ENCODE measurements around the gene SYCE1.
"Not testable (repeated sequence)": the region's sequence is repeated elsewhere in the genome, so short reads cannot be mapped to it uniquely, and the experiment has no call there.

The SYCE1 gene

GRCh38 chr10:133530506-133530905 lies 34.9 kb downstream of the SYCE1 start:
- FAIRE-seq (no peak), DNase-seq (ENCODE audit: insufficient read length, low spot score) (no peak)
- TF ChIP-seq POLR2A (IDR thresholded peaks at IDR 0.05; ENCODE audit: low read depth, low read length): no peak

- DNase-seq (ENCODE audit: insufficient read length, low spot score) (no peak), FAIRE-seq (no peak)
- no peak for TF ChIP-seq POLR2A (IDR thresholded peaks at IDR 0.05; ENCODE audit: low read depth, low read length)
Measured at GRCh38 chr10:133529576-133529946, 35.8 kb downstream of the SYCE1 start.

- no peak for FAIRE-seq
- TF ChIP-seq POLR2A (IDR thresholded peaks at IDR 0.05; ENCODE audit: low read depth, low read length): no peak
- DNase-seq (ENCODE audit: insufficient read length, low spot score): no peak
Measured at GRCh38 chr10:133528845-133529575, 36.4 kb downstream of the SYCE1 start.

GRCh38 chr10:133528296-133528844 lies 37.0 kb downstream of the SYCE1 start:
- DNase-seq (ENCODE audit: insufficient read length, low spot score) (no peak), FAIRE-seq (no peak)
- no peak for TF ChIP-seq POLR2A (IDR thresholded peaks at IDR 0.05; ENCODE audit: low read depth, low read length)

- no peak for FAIRE-seq
- no peak for TF ChIP-seq POLR2A (IDR thresholded peaks at IDR 0.05; ENCODE audit: low read depth, low read length)
- no peak for DNase-seq (ENCODE audit: insufficient read length, low spot score)
Measured at GRCh38 chr10:133527771-133528271, 37.6 kb downstream of the SYCE1 start.

GRCh38 chr10:133526957-133527588 lies 38.3 kb downstream of the SYCE1 start, which contains the start of gene CYP2E1:
TSS of gene CYP2E1 (plus strand) at chr10:133527363. CDS start at chr10:133527396, 33 bp downstream.
- FAIRE-seq: no peak
- DNase-seq (ENCODE audit: insufficient read length, low spot score): no peak
- TF ChIP-seq POLR2A (IDR thresholded peaks at IDR 0.05; ENCODE audit: low read depth, low read length): no peak

- DNase-seq (ENCODE audit: insufficient read length, low spot score) (no peak), FAIRE-seq (no peak)
- TF ChIP-seq POLR2A (IDR thresholded peaks at IDR 0.05; ENCODE audit: low read depth, low read length): no peak
Measured at GRCh38 chr10:133525444-133525843, 39.9 kb downstream of the SYCE1 start.

- no peak for FAIRE-seq
- no peak for DNase-seq (ENCODE audit: insufficient read length, low spot score)
- no peak for TF ChIP-seq POLR2A (IDR thresholded peaks at IDR 0.05; ENCODE audit: low read depth, low read length)
Measured at GRCh38 chr10:133523631-133524203, 41.7 kb downstream of the SYCE1 start.

GRCh38 chr10:133520193-133520738 lies 45.1 kb downstream of the SYCE1 start:
- peak; percentile 64 for TF ChIP-seq POLR2A (IDR thresholded peaks at IDR 0.05; ENCODE audit: low read depth, low read length)
- FAIRE-seq: no peak
- DNase-seq (ENCODE audit: insufficient read length, low spot score): peak; percentile 72

GRCh38 chr10:133518517-133518916 lies 46.9 kb downstream of the SYCE1 start:
- not testable (repeated sequence) for DNase-seq (ENCODE audit: insufficient read length, low spot score); FAIRE-seq

- DNase-seq (ENCODE audit: insufficient read length, low spot score) (no peak), FAIRE-seq (no peak)
- no peak for TF ChIP-seq POLR2A (IDR thresholded peaks at IDR 0.05; ENCODE audit: low read depth, low read length)
Measured at GRCh38 chr10:133516057-133516456, 49.3 kb downstream of the SYCE1 start.

- no peak for DNase-seq (ENCODE audit: insufficient read length, low spot score)
- no peak for TF ChIP-seq POLR2A (IDR thresholded peaks at IDR 0.05; ENCODE audit: low read depth, low read length)
- no peak for FAIRE-seq
Measured at GRCh38 chr10:133515471-133515870, 49.9 kb downstream of the SYCE1 start.

GRCh38 chr10:133511907-133512528 lies 53.4 kb downstream of the SYCE1 start:
- TF ChIP-seq POLR2A (IDR thresholded peaks at IDR 0.05; ENCODE audit: low read depth, low read length): no peak
- DNase-seq (ENCODE audit: insufficient read length, low spot score) (no peak), FAIRE-seq (no peak)

- no peak for FAIRE-seq
Measured at GRCh38 chr10:133511408-133511807, 54.0 kb downstream of the SYCE1 start.

More at GRCh38 chr10:133511408-133511807, 54.0 kb downstream of the SYCE1 start:
- DNase-seq (ENCODE audit: insufficient read length, low spot score): no peak
- TF ChIP-seq POLR2A (IDR thresholded peaks at IDR 0.05; ENCODE audit: low read depth, low read length): no peak
